CD4-positive, alpha-beta T cell treated with Interleukin-17A for 4 hours (primary cell): ENCODE data around the gene GCNA.
"Not testable (repeated sequence)": the region's sequence is repeated elsewhere in the genome, so short reads cannot be mapped to it uniquely, and the experiment has no call there.

Experiments used
- DNase-seq: peaks from one replicate; pipeline ENCODE4 v3.0.0-alpha.2; 2020; ENCODE audit warnings: mixed read lengths

GCNA gene

GRCh38 chrX:71563921-71564320 is 14.3 kb upstream of the GCNA start:
- DNase-seq = no peak

DNA sequence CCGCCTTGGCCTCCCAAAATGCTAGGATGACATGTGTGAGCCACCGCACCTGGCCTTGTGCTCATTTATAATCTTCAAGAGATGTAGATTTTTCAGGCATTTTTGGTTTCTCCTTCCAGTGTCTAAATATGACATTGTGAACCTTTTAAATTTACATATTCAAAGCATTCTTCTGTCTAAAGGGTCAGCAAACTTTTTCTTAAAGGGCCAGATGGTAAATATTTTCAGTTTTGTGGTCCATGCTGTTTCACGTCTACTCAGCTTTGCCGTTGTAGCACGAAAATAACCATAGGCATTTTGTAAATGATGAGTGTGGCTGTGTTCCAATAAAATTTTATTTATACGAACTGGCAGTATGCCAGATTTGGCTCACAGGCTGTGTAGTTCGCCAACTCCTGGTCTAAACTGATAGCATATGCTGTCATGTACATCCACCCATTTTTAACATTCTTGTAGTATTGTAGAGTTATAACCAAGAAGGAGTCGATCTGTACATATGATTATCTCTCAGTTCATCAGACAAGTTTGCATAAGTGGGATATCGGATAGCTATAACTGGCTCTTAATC is 12.7 kb upstream of the GCNA start:
- DNase-seq = no peak

- not testable (repeated sequence) for DNase-seq
Observed at GRCh38 chrX:71571390-71571789, 6.8 kb upstream of the GCNA start.

DNA sequence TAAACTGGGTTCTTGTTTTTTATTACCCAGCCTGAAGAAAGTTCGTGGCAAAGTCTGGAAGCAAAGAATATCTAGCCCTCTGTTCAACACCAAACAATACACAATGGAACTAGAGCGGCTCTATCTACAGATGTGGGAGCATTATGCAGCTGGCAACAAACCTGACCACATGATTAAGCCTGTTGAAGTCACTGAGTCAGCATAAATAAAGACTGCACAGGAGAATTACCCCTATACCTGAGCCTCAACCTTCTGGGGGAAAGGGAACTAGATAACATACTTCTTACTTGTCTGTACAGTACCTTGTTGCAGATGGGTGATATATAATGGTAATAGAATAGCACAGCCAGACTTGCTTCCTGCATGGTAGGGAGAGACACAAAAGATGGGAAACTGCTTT is 4.6 kb upstream of the GCNA start:
- DNase-seq = no peak

DNA sequence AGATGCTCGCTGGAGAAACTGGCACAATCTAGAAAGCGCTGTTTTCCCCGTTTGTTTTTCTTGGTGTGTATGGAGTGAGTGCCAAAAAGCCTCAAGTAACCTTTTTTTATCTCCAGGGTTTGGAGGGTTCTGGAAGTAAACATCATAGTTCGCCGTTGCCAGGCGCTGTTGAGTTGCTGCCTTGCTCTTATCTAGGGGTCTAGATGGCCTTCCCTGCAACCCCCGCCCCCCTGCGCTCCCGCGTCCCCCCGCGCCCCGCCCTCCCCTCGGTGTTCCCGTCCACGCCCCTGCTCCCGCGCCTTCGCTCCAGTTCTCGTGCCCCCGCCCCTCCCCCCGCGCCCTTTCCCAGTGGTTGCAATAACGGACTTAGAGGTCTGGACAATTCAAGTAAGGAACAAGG is 555 bp upstream of the GCNA start:
- DNase-seq = no peak

DNA sequence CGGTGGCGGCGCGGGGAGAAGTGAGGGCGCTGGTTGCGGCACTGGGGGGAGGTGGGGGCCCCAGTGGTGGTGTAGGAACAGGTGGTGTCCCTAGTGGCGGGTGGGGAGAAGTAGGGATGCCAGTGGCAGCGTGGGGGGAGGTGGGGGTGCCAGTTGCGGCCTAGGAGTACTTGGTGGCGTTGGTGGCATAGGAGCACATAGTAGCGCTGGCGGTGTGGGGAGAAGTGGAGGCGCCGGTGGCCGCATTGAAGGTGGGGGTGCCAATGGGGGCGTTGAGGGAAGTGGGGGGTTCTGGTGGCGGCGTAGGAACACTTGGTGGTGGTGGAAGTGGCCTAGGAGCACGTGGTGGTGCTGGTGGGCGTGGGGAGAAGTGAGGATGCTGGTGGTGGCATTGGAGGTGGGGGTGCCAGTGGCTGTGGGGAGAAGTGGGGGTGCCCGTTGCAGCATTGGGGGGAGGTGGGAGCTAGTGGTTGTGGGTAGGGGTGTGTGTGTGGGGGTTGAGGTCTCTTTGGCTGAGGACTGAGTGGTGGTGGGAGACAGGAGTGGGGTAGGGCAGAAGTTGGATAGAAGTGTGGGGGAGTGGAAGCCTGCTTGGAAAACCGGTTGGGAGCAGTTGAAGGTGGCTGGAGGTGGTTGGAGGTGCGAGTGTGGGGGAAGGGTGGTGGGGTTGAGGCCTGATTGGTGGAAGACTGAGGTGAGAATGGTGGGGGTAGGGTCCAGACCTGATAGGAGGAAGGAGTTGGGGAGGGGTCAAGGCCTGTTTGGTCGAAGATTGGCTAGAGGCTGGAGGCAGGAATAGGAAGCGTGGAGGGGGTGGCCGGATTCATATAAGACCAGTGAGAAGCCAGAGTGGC is 1.1 kb downstream of the GCNA start:
- DNase-seq = no peak

DNA sequence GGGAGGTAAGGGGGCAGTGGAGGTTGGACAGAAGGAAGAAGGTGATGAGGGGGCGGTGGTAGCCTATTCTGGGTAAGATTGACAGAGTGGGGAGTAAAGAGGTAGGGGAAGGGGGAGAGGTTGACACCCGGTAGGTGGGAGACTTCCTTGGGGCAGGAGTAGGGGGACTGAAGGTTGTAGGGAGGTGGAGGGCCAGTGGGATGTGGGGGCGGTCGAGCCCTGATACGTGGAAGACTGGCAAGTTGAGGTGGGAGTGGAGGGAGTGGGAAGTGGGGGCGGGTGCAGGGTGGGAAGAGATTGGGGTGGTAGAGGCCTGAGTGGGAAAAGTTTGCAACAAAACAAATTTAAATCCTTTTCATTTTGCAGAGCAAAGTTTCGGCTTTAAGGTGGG is 1.7 kb downstream of the GCNA start:
- DNase-seq = no peak

DNA sequence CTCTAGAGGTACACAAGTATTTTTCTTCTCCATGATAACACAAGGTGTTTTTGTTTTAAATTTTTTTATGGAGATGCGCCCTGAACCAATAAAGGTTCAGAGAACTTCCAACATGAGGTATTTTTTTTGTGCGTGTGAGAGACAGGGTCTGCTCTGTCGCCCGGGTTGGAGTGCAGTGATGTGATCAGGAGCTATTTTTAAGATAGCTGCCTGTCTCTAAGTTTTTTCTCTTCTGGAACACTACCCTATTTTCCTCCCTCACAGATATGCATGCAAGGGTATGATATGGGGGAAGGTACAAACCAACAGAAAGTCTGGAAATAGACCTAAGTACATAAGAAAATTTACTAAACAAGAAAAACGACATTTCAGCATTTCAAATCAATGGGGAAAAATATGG is 3.0 kb downstream of the GCNA start:
- no peak for DNase-seq

DNA sequence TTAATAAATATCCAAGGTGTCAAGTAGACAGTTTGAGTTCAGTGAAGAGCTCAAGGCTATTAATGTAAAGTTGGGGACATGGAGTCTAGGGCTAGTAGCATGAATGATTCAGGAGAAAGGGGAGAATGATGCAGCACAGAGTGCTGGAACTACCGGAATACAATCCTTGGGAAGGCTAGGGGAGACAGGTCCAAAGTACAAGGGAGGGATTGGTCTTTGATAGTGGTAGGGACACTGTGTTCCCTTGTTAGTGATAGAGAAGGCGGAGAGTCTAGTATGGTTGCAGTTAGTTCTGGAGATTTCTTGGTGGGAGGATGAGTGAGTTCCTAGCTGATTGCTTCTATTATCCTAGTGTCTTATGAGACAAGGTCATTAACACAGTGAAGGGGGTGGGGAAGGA is 8.7 kb downstream of the GCNA start:
- DNase-seq = no peak

- DNase-seq = not testable (repeated sequence)
Observed at GRCh38 chrX:71593210-71593609, 15.0 kb downstream of the GCNA start.

DNA sequence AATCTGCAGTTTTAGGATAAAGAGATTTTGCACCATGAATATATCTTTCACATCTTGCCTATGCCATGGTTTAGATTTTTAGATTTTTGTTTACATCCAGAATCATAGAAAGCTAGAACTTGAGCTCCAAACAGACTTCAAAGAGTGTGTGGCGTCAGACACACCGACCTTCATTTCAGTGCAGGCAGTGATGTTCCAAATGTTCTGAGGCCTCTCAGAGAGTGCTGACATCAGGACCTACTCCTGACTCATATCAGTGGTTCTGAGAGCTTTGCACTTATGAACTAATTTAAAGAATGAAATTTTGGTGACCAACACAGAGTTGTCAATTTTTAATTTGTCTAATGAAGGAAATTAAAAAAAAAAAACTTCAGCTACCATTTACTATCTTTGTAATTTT is 21.7 kb downstream of the GCNA start:
- DNase-seq = no peak

DNA sequence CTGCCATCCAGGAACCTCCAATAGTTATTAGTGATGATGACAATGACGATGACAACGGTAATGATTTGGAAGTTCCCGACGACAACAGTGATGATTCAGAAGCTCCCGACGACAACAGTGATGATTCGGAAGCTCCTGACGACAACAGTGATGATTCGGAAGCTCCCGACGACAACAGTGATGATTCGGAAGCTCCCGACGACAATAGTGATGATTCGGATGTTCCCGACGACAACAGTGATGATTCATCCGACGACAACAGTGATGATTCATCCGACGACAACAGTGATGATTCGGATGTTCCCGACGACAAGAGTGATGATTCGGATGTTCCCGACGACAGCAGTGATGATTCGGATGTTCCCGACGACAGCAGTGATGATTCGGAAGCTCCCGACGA is 25.4 kb downstream of the GCNA start:
- no peak for DNase-seq

- no peak for DNase-seq
Observed at GRCh38 chrX:71604141-71604540, 25.9 kb downstream of the GCNA start.

- no peak for DNase-seq
Observed at GRCh38 chrX:71604796-71605568, 26.7 kb downstream of the GCNA start.

DNA sequence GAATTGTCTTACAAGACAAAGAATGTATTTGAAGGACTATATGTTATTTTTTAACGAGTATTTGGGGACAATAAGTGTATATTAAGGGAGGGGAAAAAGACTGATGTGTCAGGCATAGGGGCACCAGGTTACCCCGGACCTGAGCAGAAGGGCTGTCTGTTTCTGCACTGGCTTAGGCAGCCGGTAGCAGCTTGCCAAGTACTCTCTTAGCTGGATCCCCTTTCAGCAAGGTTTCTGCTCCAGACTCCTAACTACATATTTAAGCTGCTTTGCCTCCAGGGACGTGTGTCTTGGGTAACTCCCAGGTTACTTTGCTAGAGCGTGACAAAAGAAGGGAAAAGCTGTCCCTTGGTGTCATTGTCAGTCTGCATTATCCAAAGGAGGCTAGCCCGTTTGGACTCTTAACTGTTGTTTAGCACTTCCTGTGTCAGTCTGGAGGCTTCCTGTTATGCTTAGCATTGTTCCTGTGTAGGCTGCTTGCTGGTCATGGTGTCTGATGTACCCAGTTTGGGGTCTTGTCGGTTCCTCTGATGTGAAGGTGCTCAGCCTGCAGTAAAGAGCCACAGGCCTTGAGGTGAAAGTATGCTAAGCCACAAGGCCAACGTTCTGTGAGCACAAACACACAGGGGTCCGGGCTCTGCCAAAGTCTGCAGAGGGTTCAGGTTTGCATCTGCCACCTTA is 28.4 kb downstream of the GCNA start:
- DNase-seq = peak; percentile 41

DNA sequence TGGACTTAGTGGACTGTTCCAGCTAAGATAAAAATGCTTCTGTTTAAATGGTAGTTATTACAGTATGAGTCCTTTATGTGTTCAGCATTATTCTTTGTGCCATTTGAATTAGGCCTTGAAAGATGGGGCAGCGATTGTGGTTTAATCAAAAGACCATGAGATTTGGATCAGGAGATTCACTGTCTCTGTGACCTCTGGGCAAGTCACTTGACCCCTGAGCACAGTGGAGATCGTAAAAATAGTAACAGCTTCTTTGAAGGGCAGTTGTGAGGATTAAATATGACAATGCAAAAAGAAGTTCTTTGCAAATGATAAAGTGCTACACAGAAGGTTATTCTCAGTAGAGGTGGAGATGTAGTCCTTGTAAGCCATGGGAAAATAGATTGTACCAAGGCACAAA is 29.3 kb downstream of the GCNA start:
- DNase-seq = no peak

DNA sequence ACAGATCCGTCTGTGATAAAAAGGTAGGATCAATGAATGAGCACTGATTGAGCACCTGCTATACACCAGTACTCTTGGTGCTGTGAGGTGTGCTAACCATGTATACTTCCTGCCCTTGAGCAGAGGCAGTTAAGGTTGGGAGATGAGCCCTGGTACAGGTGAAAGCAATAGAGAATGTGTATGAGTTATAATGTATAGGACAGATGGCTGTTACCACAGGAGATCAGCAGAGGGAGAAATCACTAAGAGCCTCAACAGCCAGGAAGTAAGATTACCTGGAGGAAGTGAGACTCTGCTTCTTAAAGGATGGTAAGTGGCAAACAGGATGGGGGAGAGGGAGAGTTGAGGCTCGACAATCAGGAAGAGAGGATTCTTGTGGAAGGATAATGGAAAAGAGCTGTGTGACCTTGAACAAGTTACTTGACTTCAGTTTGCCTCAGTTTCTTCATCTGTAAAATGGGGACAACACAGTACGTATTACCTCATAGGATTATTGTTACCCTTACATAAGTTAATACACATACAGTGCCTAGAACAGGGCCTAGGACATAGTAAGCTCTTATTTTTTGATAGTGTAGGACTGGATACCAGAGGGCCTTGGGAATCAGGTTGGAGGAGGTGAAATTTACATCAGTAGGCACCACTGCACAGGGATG is 31.0 kb downstream of the GCNA start:
- DNase-seq = peak; percentile 7

DNA sequence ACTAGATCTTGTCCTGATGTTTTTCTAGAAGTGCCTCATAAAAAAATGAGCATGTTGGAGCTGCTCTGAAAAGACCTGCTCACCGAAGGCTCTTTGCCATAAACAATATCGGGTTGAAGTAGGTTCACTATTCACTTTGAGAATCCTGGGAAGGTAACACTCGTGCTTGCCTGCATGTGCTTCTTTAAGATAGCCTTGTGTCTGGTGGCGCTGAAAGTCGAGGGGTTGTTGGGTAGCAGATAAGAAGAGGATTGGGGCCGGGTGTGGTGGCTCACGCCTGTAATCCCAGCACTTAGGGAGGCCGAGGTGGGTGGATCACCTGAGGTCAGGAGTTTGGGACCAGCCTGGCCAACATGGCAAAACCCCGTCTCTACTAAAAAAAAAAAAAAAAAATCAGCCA is 33.5 kb downstream of the GCNA start:
- not testable (repeated sequence) for DNase-seq

DNA sequence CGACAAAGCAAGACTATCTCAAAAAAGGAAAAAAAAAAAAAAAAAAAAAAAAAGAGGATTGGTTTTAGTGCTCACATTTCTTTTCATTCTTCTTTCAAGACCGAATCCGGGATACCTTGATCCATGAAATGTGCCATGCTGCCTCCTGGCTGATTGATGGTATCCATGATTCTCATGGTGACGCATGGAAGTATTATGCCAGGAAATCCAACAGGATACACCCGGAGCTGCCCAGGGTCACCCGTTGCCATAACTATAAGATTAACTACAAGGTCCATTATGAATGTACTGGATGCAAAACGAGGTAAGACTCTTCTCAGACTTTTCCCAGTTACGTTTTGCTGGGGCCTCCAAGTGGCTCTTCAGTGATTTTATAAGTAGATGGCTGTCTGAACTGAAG is 34.0 kb downstream of the GCNA start:
- DNase-seq = no peak

DNA sequence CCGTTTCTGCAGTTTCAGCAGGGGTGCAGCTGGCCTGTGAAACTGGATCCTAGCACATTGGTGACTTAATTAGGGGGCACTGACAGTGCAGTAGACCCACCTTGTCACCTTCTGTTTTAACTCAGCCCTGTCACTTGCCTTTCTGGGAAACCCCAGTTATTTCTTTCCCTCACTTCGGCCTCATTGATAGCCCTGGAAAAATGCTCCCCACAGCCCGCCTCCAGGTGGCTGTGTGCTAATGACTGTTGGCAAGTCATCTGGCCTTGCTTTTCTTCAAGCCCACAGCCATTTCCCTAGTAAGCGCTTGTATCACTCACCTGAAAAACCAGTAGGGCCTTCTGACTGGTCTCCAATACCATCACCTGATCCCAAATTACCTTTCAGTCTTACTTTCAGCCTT is 36.8 kb downstream of the GCNA start:
- DNase-seq = no peak

- DNase-seq = no peak
Observed at GRCh38 chrX:71615954-71616353, 37.7 kb downstream of the GCNA start.

- peak; percentile 27 for DNase-seq
Observed at GRCh38 chrX:71616672-71617529, 38.7 kb downstream of the GCNA start.
